GM12878 (cell line): ENCODE measurements around the gene GPBAR1. TPM values are rescaled to one million over a fixed set of nuclear protein-coding genes. Genes with fewer than 3 reads are reported as not detected.

Experiments
- CBFB ChIP-seq: IDR thresholded peaks from 2 replicates; pipeline ENCODE4 v1.6.1; 2016; ENCODE audit warnings: antibody characterized with exemption, low read depth
- CREB1 ChIP-seq: IDR thresholded peaks from 2 replicates; pipeline ENCODE4 v1.6.1; 2012; ENCODE audit warnings: low read depth, mild to moderate bottlenecking, inconsistent platforms
- ESRRA ChIP-seq: IDR thresholded peaks from 2 replicates; pipeline ENCODE4 v1.6.1; 2012; ENCODE audit warnings: mild to moderate bottlenecking, low read length, improper control_type of control experiment
- GABPA ChIP-seq: IDR thresholded peaks from 2 replicates; pipeline ENCODE4 v1.6.1; 2014; ENCODE audit warnings: antibody characterized with exemption, low read depth, mild to moderate bottlenecking, inconsistent platforms
- GATAD2B ChIP-seq: fragments of 450-650 bp; conservative IDR thresholded peaks from 2 replicates; pipeline ENCODE4 v1.6.1; 2017; ENCODE audit warnings: low read depth, mild to moderate bottlenecking, moderate library complexity
- HDAC6 ChIP-seq: fragments of 200-600 bp; sonication (generic); IDR thresholded peaks from one replicate; pipeline ENCODE4 v1.8.0; 2017; ENCODE audit warnings: antibody characterized with exemption; ENCODE audit not compliant: unreplicated experiment
- IKZF2 ChIP-seq, 2 experiments: fragments of 450-650 bp; IDR thresholded peaks; 2 replicates each; pipeline ENCODE4 v1.6.1; 2017; ENCODE audit warnings: mild to moderate bottlenecking in 2 of 2, moderate library complexity in 2 of 2
- NBN ChIP-seq: fragments of 450-650 bp; IDR thresholded peaks from 2 replicates; pipeline ENCODE4 v1.6.1; 2016
- POLR2A ChIP-seq: IDR thresholded peaks from 2 replicates; pipeline ENCODE4 v1.6.1; 2011; ENCODE audit warnings: low read depth, mild to moderate bottlenecking, low read length
- POU2F2 ChIP-seq: IDR thresholded peaks from 3 replicates; pipeline ENCODE4 v1.6.1; 2011; ENCODE audit warnings: low read depth, mild to moderate bottlenecking, low read length, borderline replicate concordance
- SP1 ChIP-seq: IDR thresholded peaks from one replicate; pipeline ENCODE4 v1.6.1; 2011; ENCODE audit warnings: low read depth, low read length
- SUZ12 ChIP-seq: fragments of 200-600 bp; sonication (generic); IDR thresholded peaks from one replicate; pipeline ENCODE4 v1.6.1; 2018; ENCODE audit warnings: antibody characterized with exemption, mild to moderate bottlenecking; ENCODE audit not compliant: unreplicated experiment
- TCF3 ChIP-seq: IDR thresholded peaks from 2 replicates; pipeline ENCODE4 v1.6.1; 2012; ENCODE audit warnings: low read depth, mild to moderate bottlenecking, low read length, borderline replicate concordance; ENCODE audit not compliant: insufficient read depth
- YY1 ChIP-seq: IDR thresholded peaks from 2 replicates; pipeline ENCODE4 v1.6.1; 2011; ENCODE audit warnings: low read depth, mild to moderate bottlenecking, low read length
- ZBED1 ChIP-seq: IDR thresholded peaks from 2 replicates; pipeline ENCODE4 v1.6.1; 2016; ENCODE audit warnings: borderline replicate concordance
- ZNF24 ChIP-seq: fragments of 450-650 bp; IDR thresholded peaks from 2 replicates; pipeline ENCODE4 v1.6.1; 2017; ENCODE audit warnings: antibody characterized with exemption, mild to moderate bottlenecking
- polyA plus RNA-seq, 11 experiments: library from polyadenylated mRNA; depleted of rRNA in 4 of 11; unstranded in 6 of 11; stranded (reverse) in 5 of 11; fragments of >200 nt; fragmentation: Nextera tagmentation in 4 of 11; fragmentation: Illumina TruSeq in 1 of 11; extraction: Ambion mirVana in 4 of 11; extraction: Trizol in 1 of 11; gene quantifications; 1 replicate in 1 of 11; 2 replicates in 10 of 11; pipeline versions ENCODE4 v1.2.1 to v1.2.3, GENCODE V29; 2011 to 2016; ENCODE audit warnings: inconsistent platforms in 2 of 11, missing spikeins in 2 of 11, low read depth in 1 of 11
- total RNA-seq, 4 experiments: library from RNA; depleted of rRNA in 3 of 4; stranded (reverse); fragments of >200 nt in 3 of 4; fragmentation: Illumina TruSeq in 1 of 4; extraction: Trizol in 1 of 4; gene quantifications; 2 replicates each; pipeline versions ENCODE4 v1.2.1 to v1.2.3, GENCODE V29; 2013 to 2021
- TF ChIP-seq, protein P1 (sequence below): fragments of 450-650 bp; formaldehyde crosslinking; IDR thresholded peaks from 2 replicates; pipeline ENCODE4 v1.4.0; 2022; ENCODE audit warnings: mild to moderate bottlenecking, moderate library complexity
- TF ChIP-seq, protein P2 (sequence below), 3 experiments: IDR thresholded peaks in 2 of 3; conservative IDR thresholded peaks in 1 of 3; 2 replicates each; pipeline ENCODE4 v1.5.1; 2011; ENCODE audit warnings: low read depth in 3 of 3, low read length in 3 of 3, mild to moderate bottlenecking in 3 of 3, control low read depth in 2 of 3, moderate library complexity in 2 of 3, inconsistent platforms in 1 of 3, mixed read lengths in 1 of 3; ENCODE audit not compliant: control insufficient read depth in 2 of 3, insufficient read depth in 1 of 3; ENCODE audit errors: extremely low read depth in 1 of 3
- TF ChIP-seq, protein P3 (sequence below): fragments of 450-650 bp; IDR thresholded peaks from 2 replicates; pipeline ENCODE4 v1.6.1; 2016; ENCODE audit warnings: mild to moderate bottlenecking
- TF ChIP-seq, protein P4 (sequence below): IDR thresholded peaks from 2 replicates; pipeline ENCODE4 v1.6.1; 2012; ENCODE audit warnings: low read depth, low read length, improper control_type of control experiment
- TF ChIP-seq, protein P5 (sequence below): IDR thresholded peaks from 2 replicates; pipeline ENCODE4 v1.6.1; 2011; ENCODE audit warnings: borderline replicate concordance, low read depth, mild to moderate bottlenecking, moderate library complexity, mixed read lengths, low read length; ENCODE audit not compliant: insufficient read depth; ENCODE audit errors: extremely low read length

GPBAR1 gene
- total and polyA plus RNA-seq, 10 of the 15 experiments (the other 5 are each of a cell fraction or from before 2014, with no cell fraction given) = 0.03 to 0.36 (median 0.11) TPM; not detected in 3

DNA sequence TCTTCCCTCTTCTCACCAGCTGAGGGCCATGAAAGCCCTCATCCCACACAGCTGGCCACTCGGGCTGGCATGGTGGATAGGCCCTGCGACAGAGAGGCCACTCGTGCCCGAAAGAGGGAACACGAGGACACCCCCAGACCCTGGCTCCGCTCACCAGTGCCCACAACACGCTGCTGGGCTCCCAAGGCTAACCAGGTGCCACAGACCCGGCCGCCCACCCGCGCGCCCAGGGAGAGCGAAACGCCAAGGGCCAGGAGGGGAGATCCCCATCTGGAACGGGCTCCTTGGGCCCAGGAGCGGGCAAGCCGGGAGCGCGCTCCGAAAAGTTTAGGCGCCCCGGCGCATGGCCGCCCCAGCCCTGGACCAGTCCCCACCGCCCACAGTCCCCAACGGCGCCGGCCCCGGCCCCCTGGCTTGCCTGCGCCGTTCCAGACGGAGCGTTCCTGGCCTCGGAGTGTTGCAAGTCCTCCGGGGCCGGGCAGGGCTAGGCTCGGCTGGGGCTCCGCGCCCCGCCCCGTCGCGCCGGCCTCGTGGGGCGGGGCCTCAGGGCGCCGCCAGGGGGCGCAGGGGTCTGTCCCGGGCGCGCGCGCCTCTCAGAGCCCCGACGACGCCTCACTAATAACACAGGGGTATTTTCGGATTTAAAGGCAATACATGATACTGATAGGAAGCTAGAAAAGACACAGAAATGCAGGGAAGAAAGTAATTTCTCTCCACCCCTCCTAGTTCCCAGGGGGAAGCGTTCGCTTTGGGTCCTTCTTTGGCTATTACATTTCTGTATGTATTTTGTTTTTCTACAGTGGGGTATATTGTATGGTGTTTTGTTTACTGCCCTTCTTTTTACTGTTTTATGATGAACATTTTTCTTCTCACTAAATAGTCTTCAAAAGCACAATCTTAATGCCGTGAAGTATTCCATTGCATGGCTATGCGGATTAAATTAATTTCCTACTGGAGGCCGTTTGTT lies 31.5 kb downstream of the GPBAR1 start, which contains the start of gene TMBIM1 (continued):
- TF ChIP-seq, protein P1, sequence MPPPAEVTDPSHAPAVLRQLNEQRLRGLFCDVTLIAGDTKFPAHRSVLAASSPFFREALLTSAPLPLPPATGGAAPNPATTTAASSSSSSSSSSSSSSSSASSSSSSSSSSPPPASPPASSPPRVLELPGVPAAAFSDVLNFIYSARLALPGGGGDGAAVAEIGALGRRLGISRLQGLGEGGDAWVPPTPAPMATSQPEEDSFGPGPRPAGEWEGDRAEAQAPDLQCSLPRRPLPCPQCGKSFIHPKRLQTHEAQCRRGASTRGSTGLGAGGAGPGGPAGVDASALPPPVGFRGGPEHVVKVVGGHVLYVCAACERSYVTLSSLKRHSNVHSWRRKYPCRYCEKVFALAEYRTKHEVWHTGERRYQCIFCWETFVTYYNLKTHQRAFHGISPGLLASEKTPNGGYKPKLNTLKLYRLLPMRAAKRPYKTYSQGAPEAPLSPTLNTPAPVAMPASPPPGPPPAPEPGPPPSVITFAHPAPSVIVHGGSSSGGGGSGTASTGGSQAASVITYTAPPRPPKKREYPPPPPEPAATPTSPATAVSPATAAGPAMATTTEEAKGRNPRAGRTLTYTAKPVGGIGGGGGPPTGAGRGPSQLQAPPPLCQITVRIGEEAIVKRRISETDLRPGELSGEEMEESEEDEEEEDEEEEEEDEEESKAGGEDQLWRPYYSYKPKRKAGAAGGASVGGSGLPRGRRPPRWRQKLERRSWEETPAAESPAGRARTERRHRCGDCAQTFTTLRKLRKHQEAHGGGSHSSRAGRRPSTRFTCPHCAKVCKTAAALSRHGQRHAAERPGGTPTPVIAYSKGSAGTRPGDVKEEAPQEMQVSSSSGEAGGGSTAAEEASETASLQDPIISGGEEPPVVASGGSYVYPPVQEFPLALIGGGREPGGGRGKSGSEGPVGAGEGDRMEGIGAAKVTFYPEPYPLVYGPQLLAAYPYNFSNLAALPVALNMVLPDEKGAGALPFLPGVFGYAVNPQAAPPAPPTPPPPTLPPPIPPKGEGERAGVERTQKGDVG = no peak
- TF ChIP-seq CBFB (no peak), YY1 (peak; percentile 63), ZBED1 (no peak), POU2F2 (no peak), ESRRA (no peak), SP1 (peak; percentile 54), TCF3 (no peak), HDAC6 (peak; percentile 65), POLR2A (peak; percentile 58), IKZF2 (IDR thresholded peaks at IDR 0.05) (no peak), SUZ12 (no peak), GABPA (no peak), ZNF24 (0 out of 2 replicates have a peak, but pooled peaks have one; percentile 34), CREB1 (no peak), GATAD2B (peak; percentile 79), NBN (no peak)
- TF ChIP-seq, protein P2, sequence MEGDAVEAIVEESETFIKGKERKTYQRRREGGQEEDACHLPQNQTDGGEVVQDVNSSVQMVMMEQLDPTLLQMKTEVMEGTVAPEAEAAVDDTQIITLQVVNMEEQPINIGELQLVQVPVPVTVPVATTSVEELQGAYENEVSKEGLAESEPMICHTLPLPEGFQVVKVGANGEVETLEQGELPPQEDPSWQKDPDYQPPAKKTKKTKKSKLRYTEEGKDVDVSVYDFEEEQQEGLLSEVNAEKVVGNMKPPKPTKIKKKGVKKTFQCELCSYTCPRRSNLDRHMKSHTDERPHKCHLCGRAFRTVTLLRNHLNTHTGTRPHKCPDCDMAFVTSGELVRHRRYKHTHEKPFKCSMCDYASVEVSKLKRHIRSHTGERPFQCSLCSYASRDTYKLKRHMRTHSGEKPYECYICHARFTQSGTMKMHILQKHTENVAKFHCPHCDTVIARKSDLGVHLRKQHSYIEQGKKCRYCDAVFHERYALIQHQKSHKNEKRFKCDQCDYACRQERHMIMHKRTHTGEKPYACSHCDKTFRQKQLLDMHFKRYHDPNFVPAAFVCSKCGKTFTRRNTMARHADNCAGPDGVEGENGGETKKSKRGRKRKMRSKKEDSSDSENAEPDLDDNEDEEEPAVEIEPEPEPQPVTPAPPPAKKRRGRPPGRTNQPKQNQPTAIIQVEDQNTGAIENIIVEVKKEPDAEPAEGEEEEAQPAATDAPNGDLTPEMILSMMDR (IDR thresholded peaks at IDR 0.05 in 2 of 3, conservative IDR thresholded peaks at IDR 0.05 in 1 of 3; ENCODE audit: control insufficient read depth in 2 of 3, extremely low read depth in 1 of 3, insufficient read depth in 1 of 3, low read depth in 3 of 3, low read length in 3 of 3) = peak; percentile 68 to 92 (median 85)
- TF ChIP-seq, protein P3, sequence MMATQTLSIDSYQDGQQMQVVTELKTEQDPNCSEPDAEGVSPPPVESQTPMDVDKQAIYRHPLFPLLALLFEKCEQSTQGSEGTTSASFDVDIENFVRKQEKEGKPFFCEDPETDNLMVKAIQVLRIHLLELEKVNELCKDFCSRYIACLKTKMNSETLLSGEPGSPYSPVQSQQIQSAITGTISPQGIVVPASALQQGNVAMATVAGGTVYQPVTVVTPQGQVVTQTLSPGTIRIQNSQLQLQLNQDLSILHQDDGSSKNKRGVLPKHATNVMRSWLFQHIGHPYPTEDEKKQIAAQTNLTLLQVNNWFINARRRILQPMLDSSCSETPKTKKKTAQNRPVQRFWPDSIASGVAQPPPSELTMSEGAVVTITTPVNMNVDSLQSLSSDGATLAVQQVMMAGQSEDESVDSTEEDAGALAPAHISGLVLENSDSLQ = no peak
- TF ChIP-seq, protein P4, sequence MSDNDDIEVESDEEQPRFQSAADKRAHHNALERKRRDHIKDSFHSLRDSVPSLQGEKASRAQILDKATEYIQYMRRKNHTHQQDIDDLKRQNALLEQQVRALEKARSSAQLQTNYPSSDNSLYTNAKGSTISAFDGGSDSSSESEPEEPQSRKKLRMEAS = 0 out of 2 replicates have a peak, but pooled peaks have one; percentile 29
- TF ChIP-seq, protein P5, sequence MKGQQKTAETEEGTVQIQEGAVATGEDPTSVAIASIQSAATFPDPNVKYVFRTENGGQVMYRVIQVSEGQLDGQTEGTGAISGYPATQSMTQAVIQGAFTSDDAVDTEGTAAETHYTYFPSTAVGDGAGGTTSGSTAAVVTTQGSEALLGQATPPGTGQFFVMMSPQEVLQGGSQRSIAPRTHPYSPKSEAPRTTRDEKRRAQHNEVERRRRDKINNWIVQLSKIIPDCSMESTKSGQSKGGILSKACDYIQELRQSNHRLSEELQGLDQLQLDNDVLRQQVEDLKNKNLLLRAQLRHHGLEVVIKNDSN = no peak
